WI38 (cell line): ENCODE measurements around the gene OPN1SW.

Source experiments
- H3K4me3 ChIP-seq: 2 replicates; pipeline ENCODE4 v1.5.1; 2011; ENCODE audit warnings: low read depth, mild to moderate bottlenecking, control low read depth, low read length
- CTCF ChIP-seq: IDR thresholded peaks from 2 replicates; pipeline ENCODE4 v1.5.1; 2012; ENCODE audit warnings: low read depth, mild to moderate bottlenecking, control low read depth, low read length

Gene OPN1SW

DNA sequence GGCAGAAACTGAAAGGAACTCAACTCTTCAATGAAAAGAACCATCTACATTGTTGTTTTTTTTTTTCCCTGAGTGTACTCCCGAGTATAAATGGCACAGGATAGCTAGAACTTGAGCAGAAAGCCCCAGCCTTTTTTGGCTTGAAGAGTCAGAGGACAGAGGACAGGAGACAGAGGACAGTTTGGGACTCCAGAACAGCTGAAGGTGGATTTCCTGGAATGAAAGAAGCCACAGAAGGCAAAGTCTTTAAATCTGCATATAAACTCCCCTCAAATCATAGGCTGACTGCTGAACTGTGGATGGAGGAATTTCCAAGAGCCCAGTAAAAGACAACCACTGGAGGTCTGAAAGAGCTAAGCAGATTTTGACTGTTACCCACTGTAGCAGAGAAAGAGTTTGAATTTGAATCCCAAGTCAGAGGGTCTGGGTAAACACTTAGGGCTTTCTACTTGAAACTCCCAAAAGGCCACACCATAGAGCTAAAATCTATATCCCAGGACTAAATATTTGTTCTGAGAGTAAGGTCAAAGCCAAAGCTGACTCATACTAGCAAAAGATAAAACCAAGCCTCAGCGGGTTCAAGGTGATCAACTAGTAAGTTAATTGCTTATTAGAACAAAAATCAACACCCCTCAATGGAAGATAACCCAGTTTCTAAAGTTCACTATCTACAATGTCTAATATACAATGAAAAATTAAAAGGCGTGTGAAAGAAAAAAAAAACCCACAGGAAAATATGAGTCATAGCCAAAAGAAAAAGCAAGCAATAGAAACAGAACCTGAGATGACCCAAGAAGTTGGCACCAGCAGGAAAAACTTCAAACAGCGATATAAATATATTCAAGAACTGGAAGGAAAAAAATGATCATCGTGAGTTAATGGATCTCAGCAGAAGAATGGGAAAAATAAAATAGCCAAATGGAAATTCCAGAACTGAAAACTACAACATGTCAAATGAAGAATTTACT lies 1.8 kb upstream of the OPN1SW start:
- H3K4me3 ChIP-seq = no peak overlapping the region
- TF ChIP-seq CTCF = no peak

DNA sequence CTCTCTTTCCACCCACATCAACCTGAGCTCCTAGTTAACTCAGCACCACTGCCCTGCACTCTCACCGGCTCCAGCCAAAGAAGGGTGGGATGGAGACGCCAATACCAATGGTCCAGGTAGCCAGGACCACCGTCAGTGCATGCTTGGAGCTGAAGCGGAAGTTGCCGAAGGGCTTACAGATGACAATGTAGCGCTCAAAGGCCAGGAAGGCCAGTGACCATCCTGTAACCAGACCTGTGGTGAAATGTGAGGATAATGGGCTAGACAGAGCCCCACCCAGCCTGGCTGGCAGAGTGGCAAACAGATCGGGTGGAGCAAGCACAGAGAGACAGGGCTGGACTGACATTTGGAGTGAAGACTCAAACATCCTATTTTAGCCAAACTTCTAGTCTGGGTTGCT lies 673 bp downstream of the OPN1SW start:
- no peak for TF ChIP-seq CTCF

GRCh38 chr7:128774029-128774689 lies 1.4 kb downstream of the OPN1SW start:
- no peak for TF ChIP-seq CTCF
- H3K4me3 ChIP-seq = no peak overlapping the region

More for the DNA sequence above, 673 bp downstream of the OPN1SW start:
- no peak overlapping the region for H3K4me3 ChIP-seq

- TF ChIP-seq CTCF = no peak
- H3K4me3 ChIP-seq = no peak overlapping the region
Measured at GRCh38 chr7:128773604-128774003, 2.0 kb downstream of the OPN1SW start.

DNA sequence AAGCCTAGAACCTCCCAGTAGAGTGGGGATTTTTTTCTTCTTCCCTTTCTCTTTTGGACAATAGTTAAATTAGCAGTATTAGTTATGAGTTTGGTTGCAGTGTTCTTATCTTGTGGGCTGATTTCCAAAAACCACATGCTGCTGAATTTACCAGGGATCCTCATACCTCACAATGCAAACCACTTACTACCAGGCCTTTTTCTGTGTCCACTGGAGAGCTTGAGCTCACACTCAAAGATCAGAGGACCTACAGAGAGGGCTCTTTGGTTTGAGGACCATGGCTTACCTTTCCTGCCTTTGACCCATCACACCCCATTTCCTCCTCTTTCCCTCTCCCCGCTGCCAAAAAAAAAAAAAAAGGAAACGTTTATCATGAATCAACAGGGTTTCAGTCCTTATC lies 5.4 kb downstream of the OPN1SW start:
- TF ChIP-seq CTCF = no peak
- no peak overlapping the region for H3K4me3 ChIP-seq

- no peak for TF ChIP-seq CTCF
- no peak overlapping the region for H3K4me3 ChIP-seq
Measured at GRCh38 chr7:128767475-128768110, 8.0 kb downstream of the OPN1SW start.
